ENCODE measurements around the gene RNPEP.
"Not testable (repeated sequence)": the region's sequence is repeated elsewhere in the genome, so short reads cannot be mapped to it uniquely, and the experiment has no call there.

The RNPEP gene

DNA sequence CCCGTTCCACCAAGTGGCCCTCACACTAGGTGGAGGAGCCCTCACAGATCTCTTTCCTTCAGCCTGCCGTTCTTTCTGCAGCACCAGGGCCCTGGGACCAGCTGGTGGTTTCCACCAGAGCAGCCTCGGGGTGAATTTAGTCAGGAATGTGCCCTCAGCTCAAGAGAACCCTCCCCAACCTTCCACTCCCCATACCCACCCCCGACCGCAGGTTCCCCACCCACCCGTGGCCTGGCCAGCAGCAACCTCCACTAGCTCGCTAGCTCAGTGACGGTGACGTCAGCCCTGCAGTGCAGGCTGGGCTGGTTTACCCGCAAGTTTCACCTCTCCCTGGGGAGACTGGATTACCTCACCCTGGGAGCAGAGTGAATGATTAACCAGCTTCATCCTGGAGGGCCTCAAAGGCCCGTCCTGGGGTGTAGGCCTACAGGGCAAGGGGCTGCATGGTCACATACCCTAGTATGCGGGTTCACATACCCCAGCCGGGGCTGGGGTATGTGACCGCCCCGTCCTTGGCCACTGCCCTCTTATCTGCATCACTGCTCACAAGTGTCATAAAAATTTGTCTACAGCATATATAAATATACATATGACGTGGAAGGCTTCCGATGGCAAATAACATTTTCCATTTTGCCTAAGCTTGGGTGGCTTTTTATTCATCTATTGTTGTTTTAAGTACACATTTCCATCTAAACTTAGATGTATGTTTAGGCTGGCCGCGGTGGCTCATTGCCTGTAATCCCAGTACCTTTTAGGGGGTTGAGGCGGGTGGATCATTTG lies 52.4 kb downstream of the RNPEP start:
- DNase-seq (ENCODE audit: low read depth in 2 of 2): no peak

DNA sequence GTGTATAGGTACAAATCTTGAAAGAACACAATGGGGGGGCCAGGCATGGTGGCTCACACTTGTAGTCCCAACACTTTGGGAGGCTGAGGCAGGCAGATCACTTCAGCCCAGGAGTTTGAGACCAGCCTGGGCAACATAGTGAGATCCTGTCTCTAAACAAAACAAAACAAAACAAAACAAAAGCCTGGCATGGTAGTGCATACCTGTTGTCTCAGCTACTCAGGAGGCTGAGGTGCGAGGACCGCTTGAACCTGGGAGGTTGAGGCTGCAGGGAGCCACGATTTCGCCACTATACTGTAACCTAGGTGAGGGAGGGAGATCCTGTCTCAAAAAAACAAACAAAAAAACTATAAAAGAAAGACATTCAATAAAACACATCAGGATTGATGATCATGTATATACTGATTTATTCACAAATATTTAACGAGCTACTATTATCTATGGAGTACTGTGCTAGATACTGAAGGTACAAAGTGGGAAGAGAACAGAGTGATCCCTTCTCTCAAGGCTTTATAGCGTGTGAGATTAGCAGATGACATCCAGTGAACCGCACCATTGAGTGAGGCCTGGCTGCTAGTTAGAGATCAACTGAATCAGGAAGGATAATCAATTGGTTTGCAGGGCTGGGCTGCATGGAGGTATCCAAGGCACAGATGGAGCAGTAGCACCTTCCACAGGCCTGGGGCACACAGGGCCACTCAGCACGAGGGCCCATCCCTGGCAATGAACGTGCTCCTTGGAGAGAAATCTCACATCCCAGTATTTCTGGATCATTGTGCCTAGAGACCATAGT lies 54.3 kb downstream of the RNPEP start:
- DNase-seq (ENCODE audit: low read depth in 2 of 2): no peak

DNA sequence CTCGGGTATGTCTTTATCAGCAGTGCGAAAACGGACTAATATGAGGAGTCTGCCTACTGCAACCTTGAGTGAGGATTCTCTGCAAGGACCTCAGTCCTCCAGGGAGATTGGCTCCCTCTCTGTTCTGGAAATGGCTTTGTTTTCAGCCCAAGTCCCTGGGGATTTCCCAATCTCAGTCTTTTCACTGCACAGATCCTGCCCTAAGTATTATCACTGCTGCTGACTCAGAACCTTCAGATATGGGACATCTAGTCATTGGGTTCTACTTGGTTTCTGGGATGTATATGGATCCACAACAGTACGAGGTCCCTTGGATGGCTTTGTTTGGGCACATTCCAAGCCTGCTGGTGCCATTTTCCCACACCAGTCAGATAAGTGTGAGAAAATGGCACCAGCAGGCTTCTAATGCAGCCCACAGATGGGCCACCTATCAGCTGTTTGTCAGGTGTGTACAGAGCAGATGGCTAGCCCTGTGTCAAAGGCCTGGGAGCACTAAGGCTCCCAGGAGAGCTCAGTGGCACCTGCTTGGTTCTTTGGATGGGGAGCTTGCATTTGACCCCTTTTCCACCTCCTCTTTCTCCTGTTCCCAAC lies 55.4 kb downstream of the RNPEP start:
- no peak for DNase-seq (ENCODE audit: low read depth in 2 of 2)

DNA sequence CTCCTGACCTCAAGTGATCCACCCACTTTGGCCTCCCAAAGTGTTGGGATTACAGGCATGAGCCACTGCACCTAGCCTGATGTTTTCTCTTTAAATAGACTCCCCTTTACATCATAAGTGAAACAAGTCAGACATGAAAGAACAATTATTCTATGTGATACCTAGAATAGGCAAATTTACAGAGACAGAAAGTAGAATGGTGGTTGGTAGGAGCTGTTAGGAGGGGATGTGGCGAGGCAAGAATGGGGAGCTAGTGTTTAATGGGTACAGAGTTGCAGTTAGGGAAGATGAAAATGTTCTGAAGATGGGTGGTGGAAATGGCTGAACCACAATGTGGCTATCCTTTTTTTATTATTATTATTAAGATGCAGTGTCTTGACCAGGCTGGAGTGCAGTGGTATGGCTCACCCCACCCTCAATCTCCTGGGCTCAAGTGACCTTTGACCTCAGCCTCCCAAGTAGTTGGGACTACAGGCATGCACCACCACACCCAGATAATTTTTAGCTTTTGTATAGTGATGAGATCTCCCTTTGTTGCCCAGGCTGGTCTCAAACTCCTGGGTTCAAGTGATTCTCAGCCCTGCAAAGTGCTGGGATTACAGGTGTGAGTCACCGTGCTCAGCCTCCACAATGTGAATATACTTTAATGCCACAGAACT lies 56.4 kb downstream of the RNPEP start:
- DNase-seq (ENCODE audit: low read depth in 2 of 2): no peak

DNA sequence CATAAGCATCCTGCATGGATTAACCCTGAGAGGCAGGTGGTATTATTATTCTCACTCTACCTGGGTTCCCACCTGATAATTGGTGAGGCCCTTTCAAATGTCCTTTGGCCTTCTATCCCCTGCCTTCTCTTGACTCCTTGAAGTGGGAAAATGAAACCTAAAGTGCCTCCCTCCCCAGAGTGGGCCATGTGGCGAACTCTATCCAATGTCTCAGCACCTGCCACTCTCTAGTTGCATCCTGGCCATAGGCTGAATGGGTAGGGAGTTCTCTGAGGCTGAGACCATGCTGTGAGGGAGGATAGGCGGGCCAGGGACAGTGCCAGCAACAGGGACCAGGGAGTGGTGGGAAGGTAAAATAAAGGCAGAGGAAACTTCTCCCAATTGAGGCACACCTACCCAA lies 63.3 kb downstream of the RNPEP start:
- no peak for DNase-seq (ENCODE audit: low read depth in 2 of 2)

DNA sequence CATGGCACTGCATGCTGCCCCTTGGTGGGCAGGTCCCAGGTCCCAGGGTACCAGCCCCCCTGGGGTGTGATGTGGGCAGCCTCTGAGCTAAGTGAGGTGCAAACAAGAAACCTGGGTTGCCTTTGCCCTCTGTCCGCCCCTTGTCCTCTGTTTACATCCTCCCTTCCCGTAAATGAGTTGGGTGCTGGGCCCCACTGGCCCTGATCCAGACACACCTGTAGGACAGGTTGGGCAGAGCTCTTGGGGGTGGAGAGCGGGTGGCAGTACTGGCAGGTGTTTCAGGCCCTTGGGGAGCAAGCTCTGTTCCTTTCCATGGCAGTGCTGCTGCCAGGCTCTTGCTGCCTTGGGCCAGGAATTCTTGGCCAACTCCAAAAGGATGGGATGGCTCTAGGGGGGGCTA lies 63.8 kb downstream of the RNPEP start:
- DNase-seq (ENCODE audit: low read depth in 2 of 2): no peak

DNA sequence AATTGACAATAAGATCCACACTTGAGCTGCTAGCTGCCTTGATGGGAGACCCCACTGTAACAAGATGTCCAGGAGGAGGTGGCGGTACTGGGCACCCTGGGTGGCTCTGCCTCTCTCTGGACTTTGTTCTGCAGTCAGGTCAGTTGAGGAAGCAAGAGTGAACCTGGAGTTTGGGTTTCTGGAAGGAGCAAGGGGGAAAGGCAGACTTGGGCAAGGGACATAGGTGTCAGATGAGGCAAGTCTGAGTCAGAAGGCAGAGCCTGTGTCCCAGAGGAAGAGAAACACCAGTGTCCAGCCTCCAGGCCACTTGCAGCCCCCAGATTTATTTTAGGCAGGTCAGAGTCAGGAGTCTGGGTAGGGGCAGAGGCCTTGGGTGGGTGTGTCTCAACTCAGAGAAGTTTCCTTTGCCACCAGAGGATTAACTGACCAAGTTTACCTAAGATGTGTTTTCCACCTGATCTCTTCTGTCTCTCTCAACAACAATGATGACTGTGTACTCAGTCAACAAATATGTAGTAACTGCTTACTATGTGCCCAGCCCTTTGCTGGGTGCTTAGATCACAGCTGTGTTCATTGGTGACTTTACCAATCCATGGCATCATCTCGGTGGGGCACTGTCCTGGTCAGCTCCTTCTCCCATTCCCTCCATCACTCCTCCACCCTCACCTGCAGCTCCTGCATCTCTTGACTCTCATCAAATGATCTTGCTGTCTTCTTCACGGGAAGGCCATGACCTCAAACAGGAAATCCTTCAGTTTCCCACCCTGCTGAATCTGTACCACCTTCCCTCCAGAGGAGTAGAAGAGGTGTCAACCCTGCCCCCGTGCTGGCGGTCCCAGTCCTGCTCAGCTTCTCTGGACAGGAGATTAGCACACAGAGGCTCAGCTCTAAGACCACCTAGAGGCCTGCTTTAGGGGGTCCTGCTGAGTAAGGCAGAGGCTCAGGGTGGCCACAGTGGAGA lies 64.6 kb downstream of the RNPEP start:
- no peak for DNase-seq (ENCODE audit: low read depth in 2 of 2)

DNA sequence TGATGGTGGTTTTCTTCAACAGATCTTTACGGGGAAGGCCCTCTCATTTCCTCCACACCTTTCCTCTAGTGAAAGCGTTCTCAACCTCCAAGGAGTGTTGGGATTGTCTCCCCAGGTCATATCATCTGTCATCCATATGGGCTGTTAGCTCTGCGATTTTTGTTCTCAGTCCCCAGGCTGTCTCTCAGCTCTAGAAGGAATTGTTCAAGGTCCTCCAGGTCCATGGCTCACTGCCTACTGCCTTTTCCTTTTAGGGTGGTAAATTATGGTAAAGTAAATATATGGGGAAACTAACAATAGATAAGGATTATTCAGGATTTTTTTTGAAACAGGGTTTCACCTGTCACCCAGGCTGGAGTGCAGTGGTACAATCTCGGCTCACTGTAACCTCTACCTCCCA lies 65.5 kb downstream of the RNPEP start:
- no peak for DNase-seq (ENCODE audit: low read depth in 2 of 2)

DNA sequence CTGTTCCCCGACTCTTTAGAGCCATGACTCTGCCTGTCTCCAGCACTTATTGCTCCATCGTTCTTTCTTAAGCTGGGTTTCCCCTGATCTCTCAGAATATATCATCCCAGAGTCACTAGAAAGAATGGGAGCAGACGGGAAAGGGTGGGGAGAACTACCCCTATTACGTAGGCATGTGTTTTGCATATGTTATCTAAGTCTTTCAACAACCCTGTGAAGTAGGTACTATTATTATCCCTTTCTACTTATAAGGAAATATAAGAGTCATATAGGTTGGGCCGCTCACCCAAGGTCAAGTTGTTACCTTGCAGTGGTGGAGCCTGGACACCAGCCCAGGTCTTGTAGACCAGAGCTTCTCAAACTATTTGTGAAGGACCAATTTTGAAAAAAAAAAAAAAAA lies 66.7 kb downstream of the RNPEP start:
- DNase-seq (ENCODE audit: low read depth in 2 of 2): no peak

DNA sequence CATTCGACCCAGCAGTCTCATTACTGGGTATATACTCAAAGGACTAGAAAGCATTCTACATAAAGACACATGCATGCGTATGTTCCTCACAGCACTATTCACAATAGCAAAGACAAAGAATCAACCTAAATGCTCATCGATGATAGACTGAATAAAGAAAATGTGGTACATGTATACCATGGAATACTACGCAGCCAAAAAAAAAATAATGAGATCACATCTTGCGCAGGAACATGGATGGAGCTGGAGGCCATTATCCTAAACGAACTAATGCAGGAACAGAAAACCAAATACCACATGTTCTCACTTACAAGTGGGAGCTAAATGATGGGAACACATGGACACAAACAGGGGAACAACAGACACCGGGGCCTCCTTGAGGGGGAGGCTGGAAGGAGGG lies 71.6 kb downstream of the RNPEP start:
- DNase-seq (ENCODE audit: low read depth in 2 of 2): no peak

DNA sequence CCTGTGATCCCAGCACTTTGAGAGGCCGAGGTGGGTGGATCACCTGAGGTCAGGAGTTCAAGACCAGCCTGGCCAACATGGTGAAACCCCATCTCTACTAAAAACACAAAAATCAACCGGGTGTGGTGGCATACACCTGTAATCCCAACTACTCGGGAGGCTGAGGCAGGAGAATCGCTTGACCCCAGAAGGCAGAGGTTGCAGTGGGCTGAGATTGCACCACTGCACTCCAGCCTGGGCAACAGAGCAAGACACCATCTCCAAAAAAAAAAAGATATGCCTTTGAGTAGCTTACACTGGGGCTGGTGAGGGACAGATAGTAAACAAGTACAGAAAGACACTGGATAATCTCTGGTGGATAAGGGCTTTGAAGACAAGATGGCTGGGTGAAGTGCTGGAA lies 72.2 kb downstream of the RNPEP start:
- DNase-seq (ENCODE audit: low read depth in 2 of 2): not testable (repeated sequence)

Measured in stimulated activated CD8-positive, alpha-beta memory T cell treated with anti-CD3 and anti-CD28 coated beads, Interleukin-15, amount 100 ng/mL, for 4 hours (primary cell).